Inferior parietal cortex (tissue), 1 donor: ENCODE results near the gene NANOS3.

Experiments used
- DNase-seq: peaks from one replicate; pipeline ENCODE4 v3.0.0-alpha.2; 2016; ENCODE audit errors: extremely low spot score

NANOS3 gene

DNA sequence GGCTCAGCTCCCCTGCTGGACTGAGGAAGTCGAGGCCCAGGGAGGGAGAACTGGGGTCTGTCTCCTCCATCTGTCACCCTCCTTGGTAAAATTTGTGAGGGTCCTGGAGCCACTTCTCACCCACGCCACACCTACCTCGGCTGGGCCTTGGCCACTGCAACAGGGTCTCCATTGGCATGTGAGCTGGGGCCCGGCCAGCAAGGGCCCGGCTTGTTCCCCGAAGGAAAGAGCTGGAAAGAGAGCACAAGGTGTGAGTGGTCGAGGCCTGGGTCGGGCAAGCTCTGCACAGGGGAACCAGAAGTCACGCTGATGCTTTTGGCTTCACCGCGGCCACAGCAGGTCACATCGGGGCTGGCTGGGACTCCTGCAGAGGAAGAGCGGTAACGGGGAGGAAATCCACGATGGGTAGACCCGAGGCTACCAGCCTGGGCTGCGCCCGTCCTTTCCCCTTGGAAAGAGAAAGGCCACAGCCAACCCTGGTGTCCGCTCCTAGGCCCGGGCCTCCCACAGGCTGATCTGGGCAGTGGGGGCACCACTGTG is 9.0 kb downstream of the NANOS3 start:
- DNase-seq: no peak

- DNase-seq: no peak
Measured at GRCh38 chr19:13887018-13887436, 10.1 kb downstream of the NANOS3 start.

GRCh38 chr19:13887517-13887916 is 10.6 kb downstream of the NANOS3 start:
- no peak for DNase-seq

GRCh38 chr19:13888281-13888680 is 11.3 kb downstream of the NANOS3 start:
- DNase-seq: no peak

GRCh38 chr19:13890136-13890535 is 13.2 kb downstream of the NANOS3 start:
- no peak for DNase-seq

DNA sequence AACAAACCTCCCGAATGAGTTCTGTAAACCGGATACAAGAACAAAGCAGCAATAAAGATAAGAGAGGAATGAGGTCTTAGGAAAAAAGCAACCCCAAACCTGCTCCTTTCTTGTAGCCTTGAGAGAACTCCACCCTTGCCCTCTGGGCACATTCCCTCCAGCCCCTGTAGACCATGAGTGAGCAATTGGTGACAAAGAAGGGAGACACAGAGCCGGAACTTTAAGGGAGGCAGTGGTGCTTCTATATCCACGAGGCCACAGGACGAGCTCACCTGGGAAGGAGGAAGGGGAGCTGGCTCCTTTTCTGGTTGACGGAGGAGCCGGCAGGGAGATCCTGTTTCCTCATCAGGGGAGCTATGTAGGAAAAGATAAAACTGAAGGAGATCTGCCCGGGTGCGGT is 15.9 kb downstream of the NANOS3 start:
- no peak for DNase-seq

DNA sequence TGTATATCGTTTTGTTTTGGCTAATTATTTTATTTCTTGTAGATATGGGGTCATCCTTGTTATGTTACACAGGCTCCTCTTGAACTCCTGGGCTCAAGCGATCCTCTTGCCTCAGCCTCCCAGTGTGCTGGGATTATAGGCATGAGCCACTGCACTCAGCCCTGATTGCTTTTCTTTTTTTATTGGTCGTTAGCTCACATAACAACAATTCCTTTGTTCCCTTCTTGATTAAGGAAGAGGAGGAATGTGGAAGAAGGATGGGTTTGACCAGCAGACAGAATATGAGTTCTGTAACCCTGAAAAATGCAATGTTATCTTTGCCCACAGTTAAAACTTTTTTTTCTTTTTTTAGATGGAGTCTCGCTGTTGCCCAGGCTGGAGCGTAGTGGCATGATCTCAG is 17.6 kb downstream of the NANOS3 start:
- no peak for DNase-seq

DNA sequence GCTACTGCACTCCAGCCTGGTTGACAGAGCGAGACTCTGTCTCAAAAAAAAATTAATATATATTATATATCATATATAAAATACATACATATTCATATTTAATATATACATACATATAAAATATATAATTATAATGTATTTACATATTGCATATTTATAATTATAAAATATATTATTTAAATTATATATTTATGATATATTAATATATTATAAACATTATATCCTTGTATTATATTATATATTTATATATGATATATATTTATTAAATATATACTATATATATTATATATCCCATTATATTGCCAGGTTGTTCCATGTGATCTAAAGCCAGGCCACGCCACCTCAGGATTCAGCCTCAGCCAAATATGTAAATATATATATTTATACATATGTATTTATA is 19.3 kb downstream of the NANOS3 start:
- no peak for DNase-seq

DNA sequence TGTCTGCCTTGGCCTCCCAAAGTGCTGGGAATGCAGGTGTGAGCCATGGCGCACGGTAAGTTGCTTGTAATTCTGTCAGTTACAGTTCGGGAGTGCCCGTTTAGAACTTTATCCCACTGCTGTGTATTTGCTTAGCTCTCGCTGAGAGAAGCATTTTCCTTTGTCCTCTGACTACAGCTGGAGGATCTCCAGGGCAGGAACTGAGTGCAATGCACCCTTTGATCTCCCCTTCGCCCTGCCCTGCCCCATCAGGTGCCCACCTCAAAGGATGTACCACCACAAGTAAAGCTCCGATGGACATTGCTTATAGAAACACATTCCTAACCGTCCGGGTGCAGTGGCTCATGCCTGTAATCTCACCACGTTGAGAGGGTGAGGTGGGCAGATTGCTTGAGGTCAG is 22.5 kb downstream of the NANOS3 start:
- DNase-seq: no peak

DNA sequence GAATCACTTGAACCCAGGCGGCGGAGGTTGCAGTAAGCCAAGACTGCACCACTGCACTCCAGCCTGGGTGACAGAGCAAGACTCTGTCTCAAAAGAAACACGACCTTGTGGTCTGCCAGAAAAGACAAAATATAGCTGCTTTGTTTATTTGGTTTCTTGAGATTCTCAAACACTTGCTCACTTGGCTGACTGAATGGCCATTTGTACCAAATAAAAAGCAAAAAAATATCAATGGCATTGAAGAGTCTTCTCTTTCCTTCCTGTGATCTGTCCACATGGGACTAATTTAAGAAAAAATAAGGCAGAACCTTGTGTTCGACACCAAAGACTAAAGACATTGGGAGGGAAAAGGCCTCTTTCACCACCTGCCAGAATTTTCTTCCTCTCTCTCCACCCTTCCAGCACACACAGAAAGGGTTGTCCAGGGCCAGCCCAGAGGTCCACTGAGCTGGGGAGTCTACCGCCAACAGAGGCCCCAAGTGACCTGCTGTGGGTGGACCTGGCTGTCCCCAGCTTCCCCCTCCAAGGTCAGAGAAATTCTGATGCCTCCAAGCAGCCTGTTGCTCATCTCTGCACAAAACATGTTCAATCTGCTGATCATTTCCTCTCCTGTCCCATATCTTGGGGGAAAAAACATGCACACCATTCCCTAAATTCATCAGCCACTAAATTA is 23.1 kb downstream of the NANOS3 start:
- DNase-seq: no peak

DNA sequence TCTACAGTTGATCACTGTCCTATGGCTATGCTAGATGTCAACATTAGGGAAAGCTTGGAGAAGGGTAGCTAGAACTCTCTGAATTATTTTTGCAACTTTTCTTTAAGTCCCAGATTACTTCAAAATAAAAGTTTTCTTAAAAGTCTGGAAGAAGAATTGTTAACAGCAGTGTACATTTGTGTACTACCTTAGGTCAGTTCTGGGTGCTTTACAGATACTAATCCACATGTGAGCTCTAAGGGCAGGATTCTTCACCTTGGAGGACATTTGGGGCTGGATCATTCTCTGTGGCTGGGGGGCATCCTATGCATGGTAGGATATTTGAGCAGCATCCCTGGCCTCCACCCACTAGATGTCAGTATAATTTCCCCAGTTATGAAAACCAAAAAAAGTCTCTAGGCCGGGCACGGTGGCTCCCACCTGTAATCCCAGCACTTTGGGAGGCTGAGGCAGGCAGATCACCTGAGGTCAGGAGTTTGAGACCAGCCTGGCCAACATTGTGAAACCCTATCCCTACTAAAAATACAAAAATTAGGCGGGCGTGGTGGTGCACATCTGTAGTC is 26.1 kb downstream of the NANOS3 start:
- DNase-seq: no peak

DNA sequence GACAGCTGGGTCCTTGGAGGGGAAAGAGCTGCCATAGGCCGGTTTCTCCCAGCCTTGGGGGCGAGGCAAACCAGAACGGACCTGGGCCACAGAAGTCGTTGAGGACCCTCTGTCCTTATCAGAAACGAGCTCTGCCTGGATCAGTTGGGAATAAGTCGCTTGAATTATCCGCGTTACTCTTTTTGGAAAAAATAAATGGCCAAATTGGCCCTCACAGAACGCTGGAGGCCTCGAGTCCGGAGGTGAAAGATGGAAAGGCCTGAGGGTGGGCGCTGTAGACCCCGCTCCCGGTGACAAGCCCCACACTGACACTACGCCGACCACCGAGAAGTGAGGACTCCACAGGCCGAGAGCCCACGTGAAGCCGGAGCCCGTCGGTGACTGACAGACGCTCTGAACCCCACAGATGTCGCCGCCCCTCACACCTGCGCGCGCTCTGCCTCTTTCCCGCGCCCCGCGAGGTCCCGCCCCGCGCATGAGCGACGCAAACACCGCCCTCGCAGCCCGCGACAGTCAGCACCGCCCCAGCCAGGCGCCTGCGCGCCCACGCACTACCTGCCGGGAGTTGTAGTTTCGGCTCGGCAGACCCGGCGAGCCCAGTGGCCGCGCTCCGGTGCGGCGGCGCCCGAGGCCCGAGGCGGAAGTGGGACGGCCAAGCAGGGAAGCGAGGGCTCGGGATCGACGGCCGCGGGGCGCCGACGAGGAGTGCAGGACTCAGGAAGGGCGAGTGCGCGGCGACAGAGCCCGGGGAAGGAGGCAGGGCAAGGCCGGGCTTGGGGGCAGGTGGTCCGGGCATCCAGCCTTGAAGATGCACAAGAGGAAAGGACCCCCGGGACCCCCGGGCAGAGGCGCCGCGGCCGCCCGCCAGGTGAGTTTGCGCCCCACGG is 28.9 kb downstream of the NANOS3 start, which contains the start of the genes BRME1 and CC2D1A:
BRME1 (minus strand) TSS at position 484 of the 887 bp plus-strand sequence. CDS start 1,225 bp downstream, outside the sequence.
CC2D1A (plus strand) TSS at position 568 of the 887 bp plus-strand sequence; CDS start at position 809, 241 bp downstream.
- DNase-seq: peak; percentile 91

DNA sequence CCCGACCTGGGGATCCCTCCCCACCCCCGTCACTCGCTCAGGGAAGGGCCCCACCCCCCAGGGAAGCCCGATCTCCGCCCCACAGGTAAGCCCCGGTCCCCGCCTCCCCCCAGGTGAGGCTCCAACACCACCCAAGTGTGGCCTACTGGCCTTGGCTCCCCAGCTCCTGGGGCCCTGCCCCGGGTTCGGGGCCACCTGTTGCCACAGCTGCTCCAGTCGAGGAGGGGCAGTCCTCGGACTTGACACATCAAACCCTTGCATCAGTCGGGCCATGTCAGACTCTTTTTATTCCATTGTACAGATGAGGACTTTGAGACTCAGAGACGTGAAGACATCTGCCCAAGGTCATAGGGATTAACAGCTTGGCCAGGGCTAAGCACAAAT is 29.6 kb downstream of the NANOS3 start:
- DNase-seq: no peak

DNA sequence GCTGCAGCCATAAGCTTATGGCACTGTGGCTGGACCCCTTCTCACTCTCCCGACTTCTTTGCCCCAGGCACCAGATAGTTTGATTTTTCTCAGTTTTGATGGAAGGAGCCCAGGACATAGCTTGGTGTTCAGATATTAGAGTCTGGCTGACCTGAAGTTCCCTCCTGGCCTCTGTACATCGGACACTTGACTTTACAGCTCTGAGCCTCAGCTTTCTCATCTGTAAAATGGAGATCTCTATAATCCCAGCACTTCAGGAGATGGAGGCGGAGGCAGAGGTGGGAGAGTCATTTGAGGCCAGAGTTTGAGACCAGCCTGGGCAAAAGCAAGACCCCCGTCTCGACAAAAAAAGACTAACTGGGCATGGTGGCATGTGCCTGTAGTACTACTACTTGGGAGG is 30.0 kb downstream of the NANOS3 start:
- DNase-seq: no peak

DNA sequence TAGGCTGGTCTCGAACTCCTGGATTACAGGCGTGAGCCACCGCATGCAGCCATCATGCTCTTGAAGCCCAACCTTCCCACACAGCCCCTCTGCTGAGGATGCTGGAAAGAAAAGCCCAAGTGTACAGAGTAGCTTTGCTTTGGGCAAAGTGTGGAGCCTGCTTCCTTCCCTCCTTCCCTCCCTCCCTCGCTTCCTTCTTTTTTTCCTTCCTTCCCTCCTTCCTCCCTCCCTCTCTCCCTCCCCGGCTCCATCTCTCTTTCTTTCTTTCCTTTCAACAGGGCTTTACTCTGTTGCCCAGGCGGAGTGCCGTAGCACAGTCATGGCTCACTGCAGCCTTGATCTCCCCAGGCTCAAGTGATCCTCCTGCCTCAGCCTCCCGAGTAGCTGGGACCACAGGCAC is 31.7 kb downstream of the NANOS3 start:
- DNase-seq: no peak

DNA sequence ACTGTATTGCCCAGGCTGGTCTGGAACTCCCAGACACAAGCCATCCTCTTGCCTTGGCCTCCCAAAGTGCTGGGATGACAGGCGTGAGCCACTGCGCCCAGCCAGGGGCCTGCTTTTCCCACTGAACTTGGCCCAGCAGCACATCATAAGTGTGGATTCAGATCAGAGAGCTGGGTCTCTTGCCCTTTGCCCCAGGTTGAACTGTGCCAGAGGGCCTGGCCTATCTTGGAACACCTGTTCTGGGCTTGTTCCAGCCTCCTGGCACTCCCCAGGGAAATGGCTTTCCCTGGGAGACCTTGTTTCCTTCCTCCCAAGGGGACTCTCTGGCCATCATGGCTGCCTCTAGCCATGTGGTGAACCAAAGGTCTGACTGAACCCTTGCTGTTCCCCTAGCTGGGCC is 32.5 kb downstream of the NANOS3 start:
- DNase-seq: no peak

DNA sequence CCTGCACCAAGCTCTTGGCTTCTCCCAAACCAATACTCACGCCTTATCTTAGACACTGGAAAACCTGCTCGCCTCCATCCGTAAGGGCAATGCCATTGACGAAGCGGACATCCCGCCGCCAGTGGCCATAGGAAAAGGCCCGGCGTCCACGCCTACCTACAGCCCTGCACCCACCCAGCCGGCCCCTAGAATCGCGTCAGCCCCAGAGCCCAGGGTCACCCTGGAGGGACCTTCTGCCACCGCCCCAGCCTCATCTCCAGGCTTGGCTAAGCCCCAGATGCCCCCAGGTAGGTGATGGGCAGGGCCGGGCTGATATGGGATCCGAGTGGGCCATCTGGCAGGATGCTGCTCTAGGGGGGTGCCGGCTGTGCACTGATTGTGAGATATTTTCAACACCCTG is 36.4 kb downstream of the NANOS3 start:
- DNase-seq: no peak

DNA sequence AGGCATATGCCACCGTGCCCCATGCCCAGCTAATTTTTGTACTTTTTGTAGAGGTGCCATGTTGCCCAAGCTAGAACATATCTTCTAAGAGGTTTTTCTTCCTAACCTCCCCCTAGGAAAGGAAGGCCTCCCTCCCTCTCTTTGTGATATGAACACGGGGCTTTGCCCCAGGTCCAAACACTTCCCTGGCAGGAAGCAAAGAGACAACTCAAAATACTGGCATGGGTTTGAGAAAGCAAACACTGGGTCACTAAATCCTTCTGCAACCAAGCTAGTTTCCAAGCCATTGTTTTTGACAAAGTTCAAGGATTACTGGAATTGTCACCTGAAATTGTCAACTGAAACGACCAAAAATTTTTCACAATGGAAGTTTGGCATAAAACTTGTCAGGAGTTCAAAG is 37.8 kb downstream of the NANOS3 start:
- no peak for DNase-seq

- no peak for DNase-seq
Measured at GRCh38 chr19:13917888-13918406, 41.0 kb downstream of the NANOS3 start.

- no peak for DNase-seq
Measured at GRCh38 chr19:13918726-13919411, 41.9 kb downstream of the NANOS3 start.

DNA sequence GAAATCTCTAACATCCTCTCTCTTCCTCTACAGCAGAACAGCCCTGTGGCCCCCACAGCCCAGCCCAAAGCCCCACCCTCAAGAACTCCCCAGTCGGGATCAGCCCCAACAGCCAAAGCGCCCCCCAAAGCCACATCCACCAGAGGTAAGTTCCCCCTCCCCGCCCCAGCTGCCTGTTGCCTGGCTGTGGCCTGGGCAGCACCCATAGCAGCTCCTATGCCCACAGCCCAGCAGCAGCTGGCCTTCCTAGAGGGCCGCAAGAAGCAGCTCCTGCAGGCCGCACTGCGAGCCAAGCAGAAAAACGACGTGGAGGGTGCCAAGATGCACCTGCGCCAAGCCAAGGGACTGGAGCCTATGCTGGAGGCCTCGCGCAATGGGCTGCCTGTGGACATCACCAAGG is 43.6 kb downstream of the NANOS3 start:
- no peak for DNase-seq
